ENCODE results near the gene HTR3B. TPM values are rescaled to one million over a fixed set of nuclear protein-coding genes. Genes with fewer than 3 reads are reported as not detected.
"Not testable (repeated sequence)": the region's sequence is repeated elsewhere in the genome, so short reads cannot be mapped to it uniquely, and the experiment has no call there.

The HTR3B gene
- total RNA-seq, 1 donor, result not detected

GRCh38 chr11:113877670-113878055 lies 26.9 kb upstream of the HTR3B start:
- Histone ChIP-seq H3K27ac (ENCODE audit: low read depth, low read length) (no peak overlapping the region), H3K36me3 (ENCODE audit: insufficient read depth, low read length) (no peaks in the 10 kb centered on the region), H3K27me3 (ENCODE audit: insufficient read depth, low read length) (no peaks in the 10 kb centered on the region), H3K4me3 (ENCODE audit: insufficient read depth, low read length) (no peak overlapping the region), H3K4me1 (ENCODE audit: insufficient read depth, low read length) (peaks cover 5% of the 10 kb centered on the region), H3K9me3 (ENCODE audit: low read depth, low read length) (no peaks in the 10 kb centered on the region), H2AFZ (ENCODE audit: low read length) (no peak overlapping the region), H4K20me1 (ENCODE audit: insufficient read depth, low read length) (no peaks in the 10 kb centered on the region), H3K4me2 (ENCODE audit: insufficient read depth, low read length) (no peak overlapping the region), H3K79me2 (ENCODE audit: insufficient read depth, low read length) (peaks cover 4% of the 10 kb centered on the region)
- TF ChIP-seq CTCF (IDR thresholded peaks at IDR 0.05; ENCODE audit: extremely low read depth, low read depth, low read length), result no peak
- peak; percentile 32 for DNase-seq (ENCODE audit: insufficient read length, low spot score, missing footprints)

- H3K79me2 ChIP-seq (ENCODE audit: insufficient read depth, low read length); H3K36me3 ChIP-seq (ENCODE audit: insufficient read depth, low read length); H3K4me1 ChIP-seq (ENCODE audit: insufficient read depth, low read length); H3K27ac ChIP-seq (ENCODE audit: low read depth, low read length); DNase-seq (ENCODE audit: insufficient read length, low spot score, missing footprints); H3K9me3 ChIP-seq (ENCODE audit: low read depth, low read length); H3K4me3 ChIP-seq (ENCODE audit: insufficient read depth, low read length); H2AFZ ChIP-seq (ENCODE audit: low read length); H4K20me1 ChIP-seq (ENCODE audit: insufficient read depth, low read length); H3K27me3 ChIP-seq (ENCODE audit: insufficient read depth, low read length); H3K4me2 ChIP-seq (ENCODE audit: insufficient read depth, low read length): not testable (repeated sequence)
Observed at GRCh38 chr11:113879446-113879845, 25.1 kb upstream of the HTR3B start.

- Histone ChIP-seq H3K4me3 (ENCODE audit: insufficient read depth, low read length) (no peak overlapping the region), H3K4me1 (ENCODE audit: insufficient read depth, low read length) (no peaks in the 10 kb centered on the region), H3K4me2 (ENCODE audit: insufficient read depth, low read length) (no peak overlapping the region), H3K27me3 (ENCODE audit: insufficient read depth, low read length) (no peaks in the 10 kb centered on the region), H3K9me3 (ENCODE audit: low read depth, low read length) (no peaks in the 10 kb centered on the region), H3K27ac (ENCODE audit: low read depth, low read length) (no peak overlapping the region), H3K36me3 (ENCODE audit: insufficient read depth, low read length) (no peaks in the 10 kb centered on the region), H2AFZ (ENCODE audit: low read length) (no peak overlapping the region), H3K79me2 (ENCODE audit: insufficient read depth, low read length) (no peaks in the 10 kb centered on the region), H4K20me1 (ENCODE audit: insufficient read depth, low read length) (no peaks in the 10 kb centered on the region)
- no peak for TF ChIP-seq CTCF (IDR thresholded peaks at IDR 0.05; ENCODE audit: extremely low read depth, low read depth, low read length)
- no peak for DNase-seq (ENCODE audit: insufficient read length, low spot score, missing footprints)
Observed at GRCh38 chr11:113880971-113881370, 23.6 kb upstream of the HTR3B start.

GRCh38 chr11:113881856-113882255 lies 22.7 kb upstream of the HTR3B start:
- no peak overlapping the region for H3K27ac ChIP-seq (ENCODE audit: low read depth, low read length)
- no peak overlapping the region for H2AFZ ChIP-seq (ENCODE audit: low read length)
- no peaks in the 10 kb centered on the region for H3K4me1 ChIP-seq (ENCODE audit: insufficient read depth, low read length)
- no peaks in the 10 kb centered on the region for H4K20me1 ChIP-seq (ENCODE audit: insufficient read depth, low read length)
- H3K36me3 ChIP-seq (ENCODE audit: insufficient read depth, low read length), result no peaks in the 10 kb centered on the region
- no peaks in the 10 kb centered on the region for H3K9me3 ChIP-seq (ENCODE audit: low read depth, low read length)
- peak; percentile 54 for DNase-seq (ENCODE audit: insufficient read length, low spot score, missing footprints)
- H3K27me3 ChIP-seq (ENCODE audit: insufficient read depth, low read length), result no peaks in the 10 kb centered on the region
- H3K4me3 ChIP-seq (ENCODE audit: insufficient read depth, low read length), result no peak overlapping the region
- H3K4me2 ChIP-seq (ENCODE audit: insufficient read depth, low read length), result no peak overlapping the region
- H3K79me2 ChIP-seq (ENCODE audit: insufficient read depth, low read length), result no peaks in the 10 kb centered on the region
- no peak for TF ChIP-seq CTCF (IDR thresholded peaks at IDR 0.05; ENCODE audit: extremely low read depth, low read depth, low read length)

Measured in osteoblast (primary cell).